Neural cell (in vitro differentiated cells): ENCODE data around the gene FSD2.

Source experiments
- CTCF ChIP-seq: fragments of 450-650 bp; IDR thresholded peaks from 2 replicates; pipeline ENCODE4 v1.5.1; 2014; ENCODE audit warnings: antibody characterized with exemption, mild to moderate bottlenecking, moderate library complexity; ENCODE audit not compliant: poor library complexity, severe bottlenecking
- EP300 ChIP-seq: fragments of 450-650 bp; conservative IDR thresholded peaks from 2 replicates; pipeline ENCODE4 v1.6.1; 2014; ENCODE audit warnings: antibody characterized with exemption, mild to moderate bottlenecking, moderate library complexity; ENCODE audit not compliant: poor library complexity, severe bottlenecking
- EZH2 ChIP-seq: fragments of 200-600, 300-800 bp; shearing (Covaris generic), sonication (generic); IDR thresholded peaks from 2 replicates; pipeline ENCODE4 v1.6.1; 2014; ENCODE audit warnings: antibody characterized with exemption, low read length, borderline replicate concordance, mild to moderate bottlenecking; ENCODE audit not compliant: insufficient read depth, poor library complexity, severe bottlenecking
- POLR2AphosphoS5 ChIP-seq: IDR thresholded peaks from 2 replicates; pipeline ENCODE4 v1.6.1; 2012
- REST ChIP-seq: IDR thresholded peaks from 2 replicates; pipeline ENCODE4 v1.6.1; 2012; ENCODE audit warnings: borderline replicate concordance
- TAF1 ChIP-seq: IDR thresholded peaks from 2 replicates; pipeline ENCODE4 v1.6.1; 2012; ENCODE audit warnings: low read depth

DNA sequence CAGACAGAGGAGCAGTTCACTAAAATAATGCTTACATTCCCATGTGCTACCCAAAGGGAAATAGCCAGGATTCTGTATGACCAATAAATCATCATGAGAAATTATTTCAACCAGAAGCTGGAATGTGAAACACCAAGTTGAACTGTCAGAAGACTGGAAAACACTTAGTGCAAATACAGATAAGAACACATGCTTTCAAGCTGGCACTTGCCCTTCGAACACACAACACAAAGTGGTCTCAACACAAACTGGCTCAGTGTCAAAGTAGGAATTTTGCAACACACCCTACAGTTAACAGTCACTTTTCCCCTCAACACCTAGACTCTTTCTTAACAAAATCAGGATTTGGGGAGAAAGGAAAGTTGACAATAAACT lies 1.3 kb downstream of the FSD2 start:
- TF ChIP-seq POLR2AphosphoS5 = no peak
- TF ChIP-seq CTCF = no peak
- TF ChIP-seq EP300 = no peak
- no peak for TF ChIP-seq EZH2
- no peak for TF ChIP-seq TAF1
- no peak for TF ChIP-seq REST
